ENCODE measurements around the gene ABHD2. TPM values are rescaled to one million over a fixed set of nuclear protein-coding genes. Genes with fewer than 3 reads are reported as not detected.

The ABHD2 gene
- total RNA-seq, 4 donors from 2014 or later, result 49.8 to 82.3 (median 72.1) TPM

DNA sequence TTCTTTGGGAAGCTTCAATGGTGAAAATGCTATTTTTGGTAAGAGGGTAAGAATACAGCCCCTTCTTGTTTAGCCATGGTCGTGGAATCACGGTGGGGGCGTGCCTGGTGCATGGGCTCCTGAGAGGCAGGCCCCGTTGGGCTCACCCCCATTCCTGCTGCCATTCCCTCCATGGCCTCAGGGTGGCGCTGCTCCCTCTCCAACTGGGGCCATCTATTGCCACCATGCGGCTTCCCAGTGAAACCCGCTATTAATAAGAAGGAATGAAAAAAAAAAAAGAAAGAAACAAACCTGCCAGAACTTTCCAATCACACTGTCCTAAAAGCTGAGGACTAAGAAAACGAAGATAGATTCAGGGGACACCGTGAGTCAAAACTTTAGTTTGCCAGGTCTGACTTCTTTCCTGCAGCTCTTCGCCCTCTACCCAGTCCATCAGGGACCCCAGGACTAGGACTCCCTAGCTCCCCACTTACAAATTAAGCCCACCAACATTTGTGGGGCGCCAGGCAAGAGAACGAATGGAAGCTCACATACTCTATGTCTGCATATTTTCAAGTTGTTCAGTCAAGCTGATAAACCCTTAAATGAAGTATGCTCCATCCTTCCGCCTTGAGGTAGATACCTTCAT, 30.6 kb upstream of the ABHD2 start:
- H3K36me3 ChIP-seq, result no peaks in the 10 kb centered on the region
- peak; percentile 97 for DNase-seq (ENCODE audit: extremely low spot score)
- TF ChIP-seq CTCF (IDR thresholded peaks at IDR 0.05) (peak; percentile 98 to 99 (median 98)), POLR2AphosphoS5 (IDR thresholded peaks at IDR 0.05) (peak; percentile 15 to 56), POLR2A (IDR thresholded peaks at IDR 0.05; ENCODE audit: low read depth) (no peak)
- intact Hi-C loops (cut with DNase I), result loop anchor here (2.0 to 5.0 kb wide), 2 partner anchors 70 to 119 kb away; no protein-coding TSS in a partner anchor
- H3K4me3 ChIP-seq, result no peak overlapping the region
- no peaks in the 10 kb centered on the region for H3K9me3 ChIP-seq
- H3K4me1 ChIP-seq, result peaks cover 5 to 14% (median 11%) of the 10 kb centered on the region in 4 donors
- H3K27ac ChIP-seq (replicated peaks in 1 of 4), result peak overlapping the region in 1 of 4 donors; percentile 10
- 28% methylated on average over 13 of the region's 13 CpGs for WGBS
- no peaks in the 10 kb centered on the region for H3K27me3 ChIP-seq

- Histone ChIP-seq H3K4me3 (no peak overlapping the region), H3K36me3 (no peaks in the 10 kb centered on the region), H3K9me3 (no peaks in the 10 kb centered on the region), H3K4me1 (peaks cover 5 to 13% (median 10%) of the 10 kb centered on the region in 4 donors), H3K27me3 (no peaks in the 10 kb centered on the region), H3K27ac (replicated peaks in 1 of 4) (no peak overlapping the region)
- 94% methylated on average over 2 of the region's 4 CpGs for WGBS
- intact Hi-C loops (cut with DNase I), result loop anchor here (5.0 kb wide), 1 partner anchor 69 kb away; no protein-coding TSS in a partner anchor
- DNase-seq (ENCODE audit: extremely low spot score), result no peak
- no peak for TF ChIP-seq POLR2AphosphoS5 (IDR thresholded peaks at IDR 0.05)
- no peak for TF ChIP-seq CTCF (IDR thresholded peaks at IDR 0.05)
- TF ChIP-seq POLR2A (IDR thresholded peaks at IDR 0.05; ENCODE audit: low read depth), result no peak
- no peak for TF ChIP-seq EP300 (IDR thresholded peaks at IDR 0.05)
Observed at GRCh38 chr15:89058376-89058775, 29.9 kb upstream of the ABHD2 start.

DNA sequence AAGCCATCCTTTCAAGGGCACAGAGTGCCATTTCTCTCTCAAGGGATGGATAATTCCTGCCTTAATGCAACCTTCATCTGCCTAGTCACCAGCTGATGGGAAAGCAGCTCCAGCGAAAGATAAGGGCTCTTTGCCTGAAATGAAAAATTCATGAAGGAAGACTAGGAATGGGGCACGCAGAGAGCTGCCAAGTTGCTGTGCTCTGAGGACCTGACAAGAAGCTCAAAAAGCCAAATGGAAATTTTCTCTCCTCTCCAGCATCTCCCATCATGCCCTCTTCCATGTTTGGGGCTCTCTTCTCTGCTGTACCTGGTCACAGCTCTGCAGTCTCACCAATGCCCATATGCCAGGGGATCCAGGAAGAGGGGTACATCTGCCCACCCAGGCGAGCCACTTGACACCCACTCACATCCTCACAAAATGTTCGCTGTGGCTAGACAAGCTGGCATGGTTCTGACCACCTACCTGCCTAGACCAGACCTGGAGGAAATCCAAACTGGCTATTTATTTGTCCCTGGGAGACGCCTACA, 29.3 kb upstream of the ABHD2 start:
- peaks cover 5 to 13% (median 10%) of the 10 kb centered on the region in 4 donors for H3K4me1 ChIP-seq
- H3K27me3 ChIP-seq, result no peaks in the 10 kb centered on the region
- intact Hi-C loops (cut with DNase I), result loop anchor here (5.0 kb wide), 1 partner anchor 68 kb away; no protein-coding TSS in a partner anchor
- H3K36me3 ChIP-seq, result no peaks in the 10 kb centered on the region
- WGBS, result 91% methylated on average over 5 of the region's 5 CpGs
- no peaks in the 10 kb centered on the region for H3K9me3 ChIP-seq
- H3K27ac ChIP-seq (replicated peaks in 1 of 4), result no peak overlapping the region
- TF ChIP-seq CTCF (IDR thresholded peaks at IDR 0.05) (no peak), EP300 (IDR thresholded peaks at IDR 0.05) (no peak), POLR2AphosphoS5 (IDR thresholded peaks at IDR 0.05) (no peak), POLR2A (IDR thresholded peaks at IDR 0.05; ENCODE audit: low read depth) (no peak)
- no peak for DNase-seq (ENCODE audit: extremely low spot score)
- no peak overlapping the region for H3K4me3 ChIP-seq

DNA sequence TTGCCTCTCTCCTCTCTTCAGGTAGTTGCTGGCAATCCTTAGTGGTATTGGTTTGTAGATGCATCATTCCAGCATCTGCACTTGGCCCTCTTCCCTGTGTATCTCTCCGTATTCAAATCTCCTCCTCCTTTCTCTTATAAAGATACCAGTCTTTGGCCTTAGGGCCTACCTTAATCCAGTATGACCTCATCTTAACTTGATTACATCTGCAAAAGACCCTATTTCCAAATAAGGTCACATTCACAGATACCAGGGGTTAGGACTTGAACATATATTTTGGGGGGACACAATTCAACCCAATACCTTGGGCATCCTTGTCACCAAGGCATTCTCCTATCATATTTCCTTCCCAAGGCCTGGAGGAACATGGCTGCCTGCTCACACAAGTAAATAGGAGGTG, 22.0 kb upstream of the ABHD2 start:
- Histone ChIP-seq H3K9me3 (peaks cover 0 to 24% (median 19%) of the 10 kb centered on the region in 4 donors), H3K27me3 (no peaks in the 10 kb centered on the region), H3K36me3 (no peaks in the 10 kb centered on the region), H3K4me1 (no peaks in the 10 kb centered on the region), H3K27ac (replicated peaks in 1 of 4) (no peak overlapping the region), H3K4me3 (no peak overlapping the region)
- intact Hi-C loops (cut with DNase I), result no loop called here
- DNase-seq (ENCODE audit: extremely low spot score), result no peak
- TF ChIP-seq CTCF (IDR thresholded peaks at IDR 0.05) (no peak), POLR2A (IDR thresholded peaks at IDR 0.05; ENCODE audit: low read depth) (no peak), POLR2AphosphoS5 (IDR thresholded peaks at IDR 0.05) (no peak), EP300 (IDR thresholded peaks at IDR 0.05) (no peak)
- WGBS, result 88% methylated on average over 1 of the region's 1 CpG

Data from esophagus muscularis mucosa (tissue), 4 donors.